Esophagus muscularis mucosa (tissue), 4 donors: ENCODE results near the gene SAT2.

ENCODE experiments used
- EP300 ChIP-seq: sonication (generic); formaldehyde crosslinking; IDR thresholded peaks from one replicate; pipeline ENCODE4 v1.6.1; 2017; ENCODE audit warnings: antibody characterized with exemption
- POLR2A ChIP-seq: fragments of 450-650 bp; IDR thresholded peaks from one replicate; pipeline ENCODE4 v1.6.1; 2017; ENCODE audit warnings: antibody characterized with exemption, moderate library complexity, mild to moderate bottlenecking, low read depth
- POLR2AphosphoS5 ChIP-seq, 2 donors: sonication (generic); formaldehyde crosslinking; IDR thresholded peaks; one replicate each; pipeline ENCODE4 v1.6.1; 2017; ENCODE audit warnings: antibody characterized with exemption in 2 of 2
- TF ChIP-seq, protein P1 (sequence below), 3 experiments: fragments of 200-600 bp in 2 of 3; fragments of 450-650 bp in 1 of 3; sonication (generic) in 2 of 3; IDR thresholded peaks; one replicate each; pipeline ENCODE4 v1.5.1; 2017 to 2019; ENCODE audit warnings: antibody characterized with exemption in 3 of 3, mild to moderate bottlenecking in 2 of 3, moderate library complexity in 1 of 3

DNA sequence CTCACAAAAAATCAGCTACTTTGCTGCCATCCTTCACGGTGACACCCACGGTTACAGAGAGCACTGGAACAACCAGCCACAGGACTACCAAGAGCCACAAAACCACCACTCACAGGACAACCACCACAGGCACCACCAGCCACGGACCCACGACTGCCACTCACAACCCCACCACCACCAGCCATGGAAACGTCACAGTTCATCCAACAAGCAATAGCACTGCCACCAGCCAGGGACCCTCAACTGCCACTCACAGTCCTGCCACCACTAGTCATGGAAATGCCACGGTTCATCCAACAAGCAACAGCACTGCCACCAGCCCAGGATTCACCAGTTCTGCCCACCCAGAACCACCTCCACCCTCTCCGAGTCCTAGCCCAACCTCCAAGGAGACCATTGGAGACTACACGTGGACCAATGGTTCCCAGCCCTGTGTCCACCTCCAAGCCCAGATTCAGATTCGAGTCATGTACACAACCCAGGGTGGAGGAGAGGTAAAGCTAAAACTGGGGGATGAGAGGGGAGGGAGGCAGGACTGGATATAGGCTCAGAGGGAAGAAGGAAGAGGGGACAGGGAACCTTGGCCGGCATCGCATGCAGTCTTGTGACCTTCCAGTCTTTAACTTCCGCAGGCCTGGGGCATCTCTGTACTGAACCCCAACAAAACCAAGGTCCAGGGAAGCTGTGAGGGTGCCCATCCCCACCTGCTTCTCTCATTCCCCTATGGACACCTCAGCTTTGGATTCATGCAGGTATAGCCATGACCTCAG, 47.6 kb downstream of the SAT2 start:
- no peak for TF ChIP-seq POLR2A
- TF ChIP-seq, protein P1, sequence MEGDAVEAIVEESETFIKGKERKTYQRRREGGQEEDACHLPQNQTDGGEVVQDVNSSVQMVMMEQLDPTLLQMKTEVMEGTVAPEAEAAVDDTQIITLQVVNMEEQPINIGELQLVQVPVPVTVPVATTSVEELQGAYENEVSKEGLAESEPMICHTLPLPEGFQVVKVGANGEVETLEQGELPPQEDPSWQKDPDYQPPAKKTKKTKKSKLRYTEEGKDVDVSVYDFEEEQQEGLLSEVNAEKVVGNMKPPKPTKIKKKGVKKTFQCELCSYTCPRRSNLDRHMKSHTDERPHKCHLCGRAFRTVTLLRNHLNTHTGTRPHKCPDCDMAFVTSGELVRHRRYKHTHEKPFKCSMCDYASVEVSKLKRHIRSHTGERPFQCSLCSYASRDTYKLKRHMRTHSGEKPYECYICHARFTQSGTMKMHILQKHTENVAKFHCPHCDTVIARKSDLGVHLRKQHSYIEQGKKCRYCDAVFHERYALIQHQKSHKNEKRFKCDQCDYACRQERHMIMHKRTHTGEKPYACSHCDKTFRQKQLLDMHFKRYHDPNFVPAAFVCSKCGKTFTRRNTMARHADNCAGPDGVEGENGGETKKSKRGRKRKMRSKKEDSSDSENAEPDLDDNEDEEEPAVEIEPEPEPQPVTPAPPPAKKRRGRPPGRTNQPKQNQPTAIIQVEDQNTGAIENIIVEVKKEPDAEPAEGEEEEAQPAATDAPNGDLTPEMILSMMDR (IDR thresholded peaks at IDR 0.05), result no peak
- TF ChIP-seq POLR2AphosphoS5 (IDR thresholded peaks at IDR 0.05), result no peak
- no peak for TF ChIP-seq EP300
